Measurements from ENCODE around the gene ZNF112.

- TF ChIP-seq CTCF (IDR thresholded peaks at IDR 0.05) (no peak), POLR2A (IDR thresholded peaks at IDR 0.05) (no peak)
These were observed 10.5 kb downstream of the ZNF112 start for GRCh38 chr19:44345959-44346358.
